Smooth muscle cell (in vitro differentiated cells): ENCODE data around the gene SCMH1. TPM values are rescaled to one million over a fixed set of nuclear protein-coding genes. Genes with fewer than 3 reads are reported as not detected.

Experiments
- DNase-seq: peaks from one replicate; lab custom pipeline; 2025; ENCODE audit not compliant: unreplicated experiment; lab: John Stamatoyannopoulos, UW
- H2AFZ ChIP-seq: fragments of 200-600 bp; sonication (generic); 2 replicates; pipeline ENCODE4 v1.6.0; 2016; ENCODE audit warnings: antibody characterized with exemption, low read depth, mild to moderate bottlenecking
- H3F3A ChIP-seq: fragments of 200-600 bp; sonication (generic); 2 replicates; pipeline ENCODE4 v1.6.0; 2017; ENCODE audit warnings: antibody characterized with exemption, low read depth
- H3K27ac ChIP-seq: fragments of 200-600 bp; sonication (generic); 2 replicates; pipeline ENCODE4 v1.5.1; 2016; ENCODE audit warnings: low read depth, mild to moderate bottlenecking
- H3K27me3 ChIP-seq: fragments of 200-600 bp; sonication (generic); 2 replicates; pipeline ENCODE4 v1.6.1; 2016; ENCODE audit warnings: low read depth, mild to moderate bottlenecking
- H3K36me3 ChIP-seq: fragments of 200-600 bp; sonication (generic); 2 replicates; pipeline ENCODE4 v1.5.1; 2016; ENCODE audit warnings: low read depth
- H3K4me1 ChIP-seq: fragments of 200-600 bp; sonication (generic); 2 replicates; pipeline ENCODE4 v1.5.1; 2016; ENCODE audit warnings: low read depth
- H3K4me2 ChIP-seq: fragments of 200-600 bp; sonication (generic); 2 replicates; pipeline ENCODE4 v1.6.0; 2016; ENCODE audit warnings: mild to moderate bottlenecking
- H3K4me3 ChIP-seq: fragments of 200-600 bp; sonication (generic); 2 replicates; pipeline ENCODE4 v1.5.1; 2016; ENCODE audit warnings: mild to moderate bottlenecking
- H3K79me2 ChIP-seq: fragments of 200-600 bp; sonication (generic); 2 replicates; pipeline ENCODE4 v1.6.0; 2016; ENCODE audit warnings: low read depth, mild to moderate bottlenecking
- H3K9ac ChIP-seq: fragments of 200-600 bp; sonication (generic); 2 replicates; pipeline ENCODE4 v1.6.0; 2016; ENCODE audit warnings: low read depth
- H3K9me3 ChIP-seq: fragments of 200-600 bp; sonication (generic); replicated peaks from 2 replicates; pipeline ENCODE4 v1.5.1; 2016; ENCODE audit warnings: low read depth
- H4K20me1 ChIP-seq: fragments of 200-600 bp; sonication (generic); 2 replicates; pipeline ENCODE4 v1.6.0; 2016; ENCODE audit warnings: low read depth
- WGBS: methylation state at CpG from one replicate; pipeline ENCODE4 v1.1.7; 2016; ENCODE audit warnings: low lambda C conversion rate; 5-methylcytosine and 5-hydroxymethylcytosine counted together
- polyA plus RNA-seq: library from polyadenylated mRNA; unstranded; fragments of >200 nt; fragmentation: Nextera tagmentation; extraction: Ambion mirVana; gene quantifications from 2 replicates; pipeline ENCODE4 v1.2.1, GENCODE V29; 2016
- total RNA-seq: library from RNA; depleted of rRNA; stranded (reverse); fragments of >200 nt; gene quantifications from 2 replicates; pipeline ENCODE4 v1.2.3, GENCODE V29; 2014
- TF ChIP-seq, protein P1 (sequence below): fragments of 200-600 bp; sonication (generic); IDR thresholded peaks from 2 replicates; pipeline ENCODE4 v1.5.1; 2017; ENCODE audit warnings: borderline replicate concordance, mild to moderate bottlenecking, antibody characterized with exemption; ENCODE audit not compliant: insufficient read depth, poor library complexity, severe bottlenecking

The SCMH1 gene
- total and polyA plus RNA-seq, 2 experiments from 2014 or later: 24.0 to 46.4 TPM

DNA sequence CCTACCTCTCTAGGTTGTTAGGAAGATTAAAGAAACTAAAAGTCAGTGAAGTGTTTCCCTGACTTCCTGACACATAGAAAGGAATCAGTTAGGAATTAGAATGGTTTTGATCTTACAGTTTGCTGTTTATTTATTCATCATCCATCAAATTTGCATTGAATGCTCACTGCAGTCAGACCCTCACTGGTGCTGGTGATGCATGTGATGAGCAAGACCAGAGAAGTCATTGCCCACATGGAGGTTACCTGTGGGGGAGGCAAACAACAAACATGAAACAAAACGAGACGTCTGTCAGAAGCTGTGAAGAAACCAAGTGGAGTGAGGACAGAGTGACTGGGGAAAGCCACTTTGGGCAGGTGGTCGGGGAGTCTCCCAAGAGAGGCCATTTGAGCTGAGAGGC, 256.2 kb downstream of the SCMH1 start:
- H3K27ac ChIP-seq: no peak overlapping the region
- H3K27me3 ChIP-seq: no peaks in the 10 kb centered on the region
- peaks cover 28% of the 10 kb centered on the region for H3K79me2 ChIP-seq
- TF ChIP-seq, protein P1, sequence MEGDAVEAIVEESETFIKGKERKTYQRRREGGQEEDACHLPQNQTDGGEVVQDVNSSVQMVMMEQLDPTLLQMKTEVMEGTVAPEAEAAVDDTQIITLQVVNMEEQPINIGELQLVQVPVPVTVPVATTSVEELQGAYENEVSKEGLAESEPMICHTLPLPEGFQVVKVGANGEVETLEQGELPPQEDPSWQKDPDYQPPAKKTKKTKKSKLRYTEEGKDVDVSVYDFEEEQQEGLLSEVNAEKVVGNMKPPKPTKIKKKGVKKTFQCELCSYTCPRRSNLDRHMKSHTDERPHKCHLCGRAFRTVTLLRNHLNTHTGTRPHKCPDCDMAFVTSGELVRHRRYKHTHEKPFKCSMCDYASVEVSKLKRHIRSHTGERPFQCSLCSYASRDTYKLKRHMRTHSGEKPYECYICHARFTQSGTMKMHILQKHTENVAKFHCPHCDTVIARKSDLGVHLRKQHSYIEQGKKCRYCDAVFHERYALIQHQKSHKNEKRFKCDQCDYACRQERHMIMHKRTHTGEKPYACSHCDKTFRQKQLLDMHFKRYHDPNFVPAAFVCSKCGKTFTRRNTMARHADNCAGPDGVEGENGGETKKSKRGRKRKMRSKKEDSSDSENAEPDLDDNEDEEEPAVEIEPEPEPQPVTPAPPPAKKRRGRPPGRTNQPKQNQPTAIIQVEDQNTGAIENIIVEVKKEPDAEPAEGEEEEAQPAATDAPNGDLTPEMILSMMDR: no peak
- DNase-seq: no peak
- H2AFZ ChIP-seq: no peak overlapping the region
- H3K9me3 ChIP-seq: no peaks in the 10 kb centered on the region
- H3K9ac ChIP-seq: no peak overlapping the region
- H3K4me3 ChIP-seq: no peak overlapping the region
- H3K36me3 ChIP-seq: peaks cover 25% of the 10 kb centered on the region
- WGBS: 97% methylated on average over 3 of the region's 3 CpGs
- H3F3A ChIP-seq: peaks cover 4% of the 10 kb centered on the region
- H3K4me2 ChIP-seq: no peak overlapping the region
- H3K4me1 ChIP-seq: peaks cover 8% of the 10 kb centered on the region
- H4K20me1 ChIP-seq: peaks cover 40% of the 10 kb centered on the region

- H3K4me1 ChIP-seq: peaks cover 13% of the 10 kb centered on the region
- TF ChIP-seq, protein P1: no peak
- no peak overlapping the region for H3K27ac ChIP-seq
- H3K9me3 ChIP-seq: no peaks in the 10 kb centered on the region
- H3K36me3 ChIP-seq: peaks cover 25% of the 10 kb centered on the region
- H3K4me2 ChIP-seq: no peak overlapping the region
- H3K9ac ChIP-seq: no peak overlapping the region
- H4K20me1 ChIP-seq: peaks cover 44% of the 10 kb centered on the region
- no peak overlapping the region for H3K4me3 ChIP-seq
- DNase-seq: no peak
- H3K79me2 ChIP-seq: peaks cover 35% of the 10 kb centered on the region
- H3K27me3 ChIP-seq: no peaks in the 10 kb centered on the region
- WGBS: 80% methylated on average over 5 of the region's 5 CpGs
- H2AFZ ChIP-seq: no peak overlapping the region
- peaks cover 4% of the 10 kb centered on the region for H3F3A ChIP-seq
These were observed 256.9 kb downstream of the SCMH1 start for GRCh38 chr1:40985161-40985560.

GRCh38 chr1:40984531-40984930, 257.6 kb downstream of the SCMH1 start:
- no peak for DNase-seq
- H3K79me2 ChIP-seq: peaks cover 37% of the 10 kb centered on the region
- TF ChIP-seq, protein P1: no peak
- peaks cover 4% of the 10 kb centered on the region for H3F3A ChIP-seq
- peaks cover 13% of the 10 kb centered on the region for H3K4me1 ChIP-seq
- H3K27ac ChIP-seq: no peak overlapping the region
- no peak overlapping the region for H3K4me3 ChIP-seq
- H4K20me1 ChIP-seq: peaks cover 44% of the 10 kb centered on the region
- H2AFZ ChIP-seq: no peak overlapping the region
- no peak overlapping the region for H3K9ac ChIP-seq
- WGBS: 98% methylated on average over 4 of the region's 4 CpGs
- H3K36me3 ChIP-seq: peaks cover 19% of the 10 kb centered on the region
- H3K9me3 ChIP-seq: no peaks in the 10 kb centered on the region
- H3K27me3 ChIP-seq: no peaks in the 10 kb centered on the region
- H3K4me2 ChIP-seq: no peak overlapping the region

DNA sequence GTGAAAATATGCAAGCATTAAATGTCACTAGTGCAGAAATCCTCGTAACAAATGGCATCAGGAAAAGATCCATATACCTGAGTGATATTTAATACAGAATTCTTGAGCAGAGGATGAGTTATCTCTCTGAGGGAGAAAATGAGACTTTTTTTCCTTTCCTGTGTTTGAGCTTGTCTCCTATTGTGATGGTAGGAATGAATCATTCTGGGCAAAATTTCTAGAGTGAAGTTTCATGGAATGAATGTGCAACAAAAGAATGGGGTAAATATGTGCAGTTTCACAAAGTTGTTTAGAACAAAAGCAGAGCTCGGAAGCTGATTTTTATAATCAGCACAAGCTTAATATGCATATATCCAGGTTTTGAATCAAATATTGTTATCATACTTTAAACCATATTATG, 258.0 kb downstream of the SCMH1 start:
- H3K4me1 ChIP-seq: peaks cover 13% of the 10 kb centered on the region
- no peak overlapping the region for H3K9ac ChIP-seq
- no peak overlapping the region for H3K4me3 ChIP-seq
- H3K27ac ChIP-seq: no peak overlapping the region
- TF ChIP-seq, protein P1: no peak
- H3K79me2 ChIP-seq: peaks cover 37% of the 10 kb centered on the region
- H3K4me2 ChIP-seq: no peak overlapping the region
- peaks cover 44% of the 10 kb centered on the region for H4K20me1 ChIP-seq
- 90% methylated on average over 2 of the region's 2 CpGs for WGBS
- no peak for DNase-seq
- H3K27me3 ChIP-seq: no peaks in the 10 kb centered on the region
- H2AFZ ChIP-seq: no peak overlapping the region
- peaks cover 4% of the 10 kb centered on the region for H3F3A ChIP-seq
- no peaks in the 10 kb centered on the region for H3K9me3 ChIP-seq
- peaks cover 16% of the 10 kb centered on the region for H3K36me3 ChIP-seq
